IMR-90 (cell line): ENCODE measurements around the gene RPLP1. TPM values are rescaled to one million over a fixed set of nuclear protein-coding genes. Genes with fewer than 3 reads are reported as not detected.

Experiments used
- ATAC-seq: fragments of 200-7000 bp; cut with Tn5 transposase; 2 replicates; pipeline ENCODE4 v1.9.1; 2020; ENCODE audit warnings: low read depth, mild to moderate bottlenecking, moderate library complexity
- BruUV-seq: library from RNA; stranded (reverse); fragments of 400-500 nt; replicated peaks from 2 replicates; lab custom pipeline; 2021; lab: Mats Ljungman, UMichigan
- CTCF ChIA-PET: fragments of 300-600 bp; formaldehyde crosslinking; extraction: SDS; loops from one replicate; lab custom pipeline; 2021; ENCODE audit warnings: antibody characterized with exemption; lab: Yijun Ruan, JAX
- POLR2A ChIA-PET: fragments of 300-600 bp; sonication (Branson Sonifier 250); formaldehyde crosslinking; loops from one replicate; lab custom pipeline; 2022; ENCODE audit warnings: antibody characterized with exemption; ENCODE audit not compliant: unreplicated experiment; lab: Charles Lee
- DNase-seq: peaks from one replicate; pipeline ENCODE4 v3.0.0; 2013
- H2AFZ ChIP-seq: replicated peaks from 2 replicates; pipeline ENCODE3; 2013; ENCODE audit warnings: low read length, mild to moderate bottlenecking; ENCODE audit not compliant: poor library complexity
- H2AK5ac ChIP-seq: 2 replicates; pipeline ENCODE4 v1.6.1; 2013; ENCODE audit warnings: low read depth, low read length, inconsistent platforms
- H2AK9ac ChIP-seq: replicated peaks from 2 replicates; pipeline ENCODE3; 2013; ENCODE audit warnings: mild to moderate bottlenecking, low read depth, low read length, moderate library complexity; ENCODE audit not compliant: poor library complexity
- H2BK120ac ChIP-seq: 2 replicates; pipeline ENCODE4 v1.6.1; 2013; ENCODE audit warnings: low read depth, low read length, inconsistent platforms
- H2BK15ac ChIP-seq: 3 replicates; pipeline ENCODE4 v1.6.1; 2013; ENCODE audit warnings: low read depth, low read length, inconsistent platforms
- H2BK20ac ChIP-seq: 2 replicates; pipeline ENCODE4 v1.6.1; 2013; ENCODE audit warnings: low read depth, mild to moderate bottlenecking, inconsistent platforms, low read length, moderate library complexity
- H2BK5ac ChIP-seq: 2 replicates; pipeline ENCODE4 v1.6.1; 2013; ENCODE audit warnings: mild to moderate bottlenecking, low read depth, low read length, inconsistent platforms; ENCODE audit not compliant: poor library complexity, severe bottlenecking
- H3K14ac ChIP-seq: replicated peaks from 2 replicates; pipeline ENCODE4 v1.6.1; 2013; ENCODE audit warnings: low read depth, low read length, inconsistent platforms
- H3K18ac ChIP-seq: 2 replicates; pipeline ENCODE4 v1.6.1; 2013; ENCODE audit warnings: low read depth, low read length, control low read depth
- H3K23ac ChIP-seq: 2 replicates; pipeline ENCODE4 v1.6.1; 2013; ENCODE audit warnings: low read depth, low read length, inconsistent platforms
- H3K27ac ChIP-seq: 2 replicates; pipeline ENCODE4 v1.5.1; 2013; ENCODE audit warnings: mild to moderate bottlenecking, control low read depth, low read length; ENCODE audit not compliant: insufficient read depth
- H3K27me3 ChIP-seq: 2 replicates; pipeline ENCODE4 v1.6.1; 2013; ENCODE audit warnings: low read length; ENCODE audit not compliant: control insufficient read depth, insufficient read depth
- H3K36me3 ChIP-seq: 2 replicates; pipeline ENCODE4 v1.6.1; 2013; ENCODE audit warnings: low read length, mixed read lengths; ENCODE audit not compliant: control insufficient read depth, insufficient read depth
- H3K4ac ChIP-seq: 2 replicates; pipeline ENCODE4 v1.6.1; 2013; ENCODE audit warnings: low read depth, low read length, inconsistent platforms
- H3K4me1 ChIP-seq: 2 replicates; pipeline ENCODE4 v1.6.1; 2013; ENCODE audit warnings: low read length, mixed read lengths; ENCODE audit not compliant: control insufficient read depth, insufficient read depth
- H3K4me2 ChIP-seq: 2 replicates; pipeline ENCODE4 v1.6.1; 2013; ENCODE audit warnings: low read depth, mild to moderate bottlenecking, control low read depth, low read length, moderate library complexity
- H3K4me3 ChIP-seq: 2 replicates; pipeline ENCODE4 v1.5.1; 2013; ENCODE audit warnings: low read depth, mild to moderate bottlenecking, control low read depth, low read length, moderate library complexity; ENCODE audit not compliant: insufficient read depth
- H3K56ac ChIP-seq: 2 replicates; pipeline ENCODE4 v1.6.1; 2013; ENCODE audit warnings: low read length, inconsistent platforms; ENCODE audit not compliant: insufficient read depth; ENCODE audit errors: extremely low read depth
- H3K79me1 ChIP-seq, 2 experiments: 2 replicates each; pipeline ENCODE4 v1.6.1; 2013; ENCODE audit warnings: low read length in 2 of 2, inconsistent platforms in 1 of 2, low read depth in 1 of 2
- H3K9ac ChIP-seq: 2 replicates; pipeline ENCODE4 v1.6.1; 2013; ENCODE audit warnings: low read depth, low read length, control low read depth
- H3K9me1 ChIP-seq: 2 replicates; pipeline ENCODE4 v1.6.1; 2013; ENCODE audit warnings: low read length, inconsistent platforms; ENCODE audit not compliant: insufficient read depth
- H3K9me3 ChIP-seq: 2 replicates; pipeline ENCODE4 v1.6.1; 2013; ENCODE audit warnings: low read length; ENCODE audit not compliant: control insufficient read depth, insufficient read depth
- H4K20me1 ChIP-seq: 2 replicates; pipeline ENCODE4 v1.6.1; 2013; ENCODE audit warnings: low read length, inconsistent platforms; ENCODE audit not compliant: insufficient read depth
- H4K5ac ChIP-seq: 2 replicates; pipeline ENCODE4 v1.6.1; 2013; ENCODE audit warnings: mild to moderate bottlenecking, low read depth, low read length, control low read depth
- H4K8ac ChIP-seq, 2 experiments: 2 replicates each; pipeline ENCODE4 v1.6.1; 2013; ENCODE audit warnings: low read depth in 2 of 2, low read length in 2 of 2, control low read depth in 1 of 2, inconsistent platforms in 1 of 2
- H4K91ac ChIP-seq: 2 replicates; pipeline ENCODE4 v1.6.1; 2013; ENCODE audit warnings: low read depth, low read length, inconsistent platforms; ENCODE audit not compliant: insufficient read depth
- MAFK ChIP-seq: IDR thresholded peaks from 2 replicates; pipeline ENCODE4 v1.6.1; 2012; ENCODE audit warnings: low read depth, low read length, improper control_type of control experiment
- RAD21 ChIP-seq: IDR thresholded peaks from 2 replicates; pipeline ENCODE4 v1.6.1; 2012; ENCODE audit warnings: low read length, improper control_type of control experiment
- RCOR1 ChIP-seq: IDR thresholded peaks from 2 replicates; pipeline ENCODE4 v1.6.1; 2012; ENCODE audit warnings: mild to moderate bottlenecking, low read length, improper control_type of control experiment; ENCODE audit not compliant: insufficient replicate concordance
- WGBS, 2 experiments: methylation state at CpG; one replicate each; pipeline versions ENCODE4 v1.1.5 to v1.1.7; 2013; ENCODE audit warnings: missing lambda C conversion rate in 2 of 2; ENCODE audit not compliant: insufficient read length in 1 of 2; ENCODE audit errors: extremely low coverage in 2 of 2; 5-methylcytosine and 5-hydroxymethylcytosine counted together
- dilution Hi-C: fragments of 300-500 bp; cut with HindIII; formaldehyde crosslinking; loops from one replicate; pipeline ENCODE4 v1.14.3; 2018; ENCODE audit warnings: low sequenced_read_pairs; ENCODE audit not compliant: unreplicated experiment
- in situ Hi-C: fragments of 300-500 bp; cut with MboI; formaldehyde crosslinking; loops from 3 replicates; pipeline ENCODE4 v1.14.3; 2019; ENCODE audit warnings: low sequenced_read_pairs, inconsistent platforms, mixed read lengths
- intact Hi-C: fragments of 100-400 bp; cut with micrococcal nuclease; formaldehyde crosslinking; loops from 2 replicates; pipeline ENCODE4 v1.10.0; 2022
- polyA plus RNA-seq, 3 experiments: library from polyadenylated mRNA; depleted of rRNA; stranded (reverse); fragments of >200 nt; gene quantifications; 2 replicates each; pipeline ENCODE4 v1.2.3, GENCODE V29; 2012; ENCODE audit warnings: low replicate concordance in 1 of 3
- total RNA-seq: library from RNA; depleted of rRNA; stranded (reverse); fragments of >200 nt; gene quantifications from 2 replicates; pipeline ENCODE4 v1.2.3, GENCODE V29; 2012

Gene RPLP1
- total and polyA plus RNA-seq, 2 of the 4 experiments (the other 2 are of a cell fraction), result 97.0 to 1,440 TPM

- WGBS, 2 experiments, result no CpG with 5 or more reads among the region's 2 CpGs
- no peak overlapping the region for H2AK5ac ChIP-seq
- POLR2A ChIA-PET, result no interaction called here
- H3K56ac ChIP-seq, result no peak overlapping the region
- no peak overlapping the region for H2AK9ac ChIP-seq
- CTCF ChIA-PET, result no interaction called here
- no peaks in the 10 kb centered on the region; the same call in none of the 2 replicates for H3K9me3 ChIP-seq
- no peak overlapping the region for H2AFZ ChIP-seq
- dilution Hi-C loops (no loop called here), in situ Hi-C loops (no loop called here), intact Hi-C loops (no loop called here)
- H3K18ac ChIP-seq, result no peak overlapping the region
- H3K79me1 ChIP-seq, result no peaks in the 10 kb centered on the region
- no peak overlapping the region for H2BK20ac ChIP-seq
- no peaks in the 10 kb centered on the region for H3K9me1 ChIP-seq
- ATAC-seq (no peak), DNase-seq (no peak)
- H2BK15ac ChIP-seq, result no peak overlapping the region
- H4K5ac ChIP-seq, result no peak overlapping the region
- H3K4ac ChIP-seq, result no peak overlapping the region
- H3K9ac ChIP-seq, result no peak overlapping the region
- H3K4me3 ChIP-seq, result no peak overlapping the region
- H3K14ac ChIP-seq, result no peak overlapping the region
- H3K36me3 ChIP-seq, result no peaks in the 10 kb centered on the region
- H4K91ac ChIP-seq, result no peak overlapping the region
- no peak overlapping the region for H2BK120ac ChIP-seq
- H3K27ac ChIP-seq, result no peak overlapping the region
- H3K4me1 ChIP-seq, result no peaks in the 10 kb centered on the region
- H2BK5ac ChIP-seq, result no peak overlapping the region
- H4K20me1 ChIP-seq, result no peaks in the 10 kb centered on the region
- no peak for TF ChIP-seq RAD21
- no peak for TF ChIP-seq RCOR1
- TF ChIP-seq MAFK, result no peak
- no peak overlapping the region for H3K4me2 ChIP-seq
- H4K8ac ChIP-seq, result no peak overlapping the region
- BruUV-seq, result no TSS peak
- no peak overlapping the region for H3K23ac ChIP-seq
- H3K27me3 ChIP-seq, result peaks cover 45% of the 10 kb centered on the region
These were observed 43.4 kb downstream of the RPLP1 start for GRCh38 chr15:69496001-69496400.
